Esophagus squamous epithelium (tissue), 4 donors: Measurements from ENCODE around the gene KIAA1210.

Source experiments
- POLR2A ChIP-seq, 4 donors: fragments of 450-650 bp; IDR thresholded peaks; one replicate each; pipeline ENCODE4 v1.6.1; 2017; ENCODE audit warnings: antibody characterized with exemption in 4 of 4, mild to moderate bottlenecking in 4 of 4, moderate library complexity in 3 of 4
- TF ChIP-seq, protein P1 (sequence below), 6 experiments: fragments of 450-650 bp in 4 of 6; fragments of 200-600 bp in 2 of 6; sonication (generic) in 2 of 6; IDR thresholded peaks; one replicate each; pipeline ENCODE4 v1.5.1; 2016 to 2019; ENCODE audit warnings: antibody characterized with exemption in 6 of 6, mild to moderate bottlenecking in 4 of 6, moderate library complexity in 4 of 6

DNA sequence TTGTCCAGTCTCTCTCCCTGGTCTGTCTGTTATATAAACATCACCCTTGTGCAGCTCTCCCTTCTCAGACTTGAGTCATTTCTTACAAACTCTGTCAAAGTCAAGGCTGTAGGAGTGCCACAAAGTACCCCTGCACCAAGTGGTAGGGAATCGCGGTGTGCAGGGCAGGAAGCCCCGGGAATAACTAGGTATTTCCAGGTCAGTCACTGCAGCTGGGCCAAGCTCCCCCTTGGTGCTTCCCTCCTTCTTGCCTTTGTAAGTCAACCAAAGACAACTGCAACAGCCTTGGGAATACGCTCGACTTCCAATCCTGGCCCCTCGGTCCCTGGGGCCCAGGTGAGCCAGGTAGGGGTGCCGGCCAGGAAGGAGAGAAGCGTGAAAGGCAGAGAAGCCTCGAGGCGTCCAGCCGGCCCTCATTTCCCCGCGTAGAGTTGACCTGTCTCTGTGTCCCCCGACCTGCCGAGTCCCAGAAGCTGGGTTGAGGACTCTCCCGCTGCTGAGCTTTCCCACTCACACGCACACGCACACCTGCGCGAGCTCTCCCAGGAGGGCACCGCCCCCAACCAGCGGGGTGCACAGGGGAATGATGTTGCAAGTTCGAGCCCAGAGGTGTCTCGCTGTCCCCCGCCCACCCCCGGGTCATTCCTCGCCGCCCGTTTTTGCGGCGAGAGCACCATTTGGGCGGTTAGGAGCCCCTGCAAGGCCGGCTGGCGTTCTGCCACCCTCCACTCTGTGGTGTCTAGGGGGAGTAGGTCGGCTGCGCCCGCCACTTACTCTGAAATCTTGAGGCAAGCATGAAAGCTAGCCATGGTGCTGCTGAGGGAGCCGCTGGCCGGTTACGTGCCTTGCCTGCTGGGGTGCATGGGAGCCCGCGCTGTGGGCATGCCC, 22.8 kb upstream of the KIAA1210 start:
- TF ChIP-seq, protein P1, sequence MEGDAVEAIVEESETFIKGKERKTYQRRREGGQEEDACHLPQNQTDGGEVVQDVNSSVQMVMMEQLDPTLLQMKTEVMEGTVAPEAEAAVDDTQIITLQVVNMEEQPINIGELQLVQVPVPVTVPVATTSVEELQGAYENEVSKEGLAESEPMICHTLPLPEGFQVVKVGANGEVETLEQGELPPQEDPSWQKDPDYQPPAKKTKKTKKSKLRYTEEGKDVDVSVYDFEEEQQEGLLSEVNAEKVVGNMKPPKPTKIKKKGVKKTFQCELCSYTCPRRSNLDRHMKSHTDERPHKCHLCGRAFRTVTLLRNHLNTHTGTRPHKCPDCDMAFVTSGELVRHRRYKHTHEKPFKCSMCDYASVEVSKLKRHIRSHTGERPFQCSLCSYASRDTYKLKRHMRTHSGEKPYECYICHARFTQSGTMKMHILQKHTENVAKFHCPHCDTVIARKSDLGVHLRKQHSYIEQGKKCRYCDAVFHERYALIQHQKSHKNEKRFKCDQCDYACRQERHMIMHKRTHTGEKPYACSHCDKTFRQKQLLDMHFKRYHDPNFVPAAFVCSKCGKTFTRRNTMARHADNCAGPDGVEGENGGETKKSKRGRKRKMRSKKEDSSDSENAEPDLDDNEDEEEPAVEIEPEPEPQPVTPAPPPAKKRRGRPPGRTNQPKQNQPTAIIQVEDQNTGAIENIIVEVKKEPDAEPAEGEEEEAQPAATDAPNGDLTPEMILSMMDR (IDR thresholded peaks at IDR 0.05): no peak
- no peak for TF ChIP-seq POLR2A (IDR thresholded peaks at IDR 0.05)
